Measurements from ENCODE around the gene SHANK3. TPM values are rescaled to one million over a fixed set of nuclear protein-coding genes. Genes with fewer than 3 reads are reported as not detected.
"Not testable (repeated sequence)": the region's sequence is repeated elsewhere in the genome, so short reads cannot be mapped to it uniquely, and the experiment has no call there.

SHANK3 gene
- polyA plus RNA-seq (2013, experiment 1 of 2; ENCODE audit: insufficient read length), result 4.9 TPM
- 5.3 TPM for polyA plus RNA-seq (2013, experiment 2 of 2; ENCODE audit: insufficient read length)

DNA sequence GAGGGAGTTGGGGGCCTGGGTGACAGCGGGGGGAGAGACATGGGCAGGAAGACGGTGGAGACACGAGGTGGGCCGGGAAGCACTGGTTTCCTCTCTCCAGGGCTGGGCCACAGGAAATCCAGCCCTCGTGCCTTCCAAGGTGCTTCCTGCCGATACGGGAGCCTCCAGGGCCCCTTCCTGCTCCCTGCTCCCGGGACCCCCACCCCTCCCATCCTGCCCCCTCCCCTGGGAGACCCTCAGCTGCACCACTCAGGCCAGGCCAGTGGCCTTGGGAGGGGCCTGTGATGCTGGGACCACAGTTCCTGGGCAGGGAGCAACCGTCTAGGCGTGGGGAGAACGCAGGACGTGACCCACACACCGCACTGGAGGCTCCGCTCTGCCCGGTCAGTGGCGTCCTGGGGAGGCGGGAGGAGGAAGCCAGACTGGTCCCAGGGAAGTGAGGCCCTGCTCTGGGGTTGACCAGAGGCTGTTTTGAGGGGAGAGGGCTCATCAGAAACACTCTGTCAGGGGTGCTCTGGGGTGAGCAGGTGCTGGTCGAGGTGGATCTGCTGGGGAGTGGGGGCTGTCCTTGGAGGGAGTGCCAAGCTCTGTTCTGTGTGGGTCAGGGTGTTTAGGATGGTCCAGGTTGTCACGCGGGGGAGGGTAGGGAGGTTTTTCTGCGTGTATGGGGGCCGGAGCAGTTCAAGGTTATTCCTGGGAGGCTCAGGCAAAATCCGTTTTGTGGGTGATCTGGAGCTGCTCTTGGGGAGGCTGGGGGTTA lies at the start of gene SHANK3:
Gene SHANK3, plus strand, starts transcription at position 353 of the 760 bp plus-strand sequence.
- no peak for DNase-seq

DNA sequence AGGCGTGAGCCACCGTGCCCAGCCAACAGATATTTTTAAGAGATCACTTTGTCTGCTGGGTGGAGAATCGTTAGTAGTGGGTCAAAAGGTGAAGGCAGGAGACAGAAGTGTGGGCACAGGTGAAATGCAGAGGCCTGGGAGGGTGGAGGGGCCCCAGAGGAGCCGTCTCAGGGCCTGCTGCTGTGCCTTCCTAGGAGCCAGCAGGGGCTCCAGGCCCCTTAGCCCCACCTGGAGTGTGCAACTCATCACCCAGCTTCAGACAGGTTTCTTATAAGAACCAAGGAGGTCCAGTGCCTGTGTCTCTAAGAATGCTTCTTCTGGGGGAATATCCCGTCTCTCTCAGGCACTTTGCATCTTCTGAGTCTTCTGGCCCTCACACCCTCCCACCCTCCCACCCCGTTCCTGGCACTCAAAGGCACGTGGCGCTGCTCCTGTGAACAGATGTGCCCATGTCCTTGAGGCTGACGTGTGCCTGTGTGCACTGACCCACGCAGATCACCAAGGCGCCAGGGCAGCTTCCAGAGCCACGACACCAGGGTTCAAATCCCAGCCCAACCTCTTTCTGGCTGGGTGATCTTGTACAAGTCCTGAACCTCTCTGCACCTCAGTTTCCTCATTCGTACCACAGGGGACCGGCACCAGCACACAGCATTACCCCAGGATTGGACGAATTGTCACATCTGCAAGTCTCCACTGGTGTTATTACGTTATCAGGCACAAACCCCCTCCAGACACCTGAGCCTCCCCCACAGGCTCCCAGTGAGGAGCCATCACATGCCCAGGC lies 48.1 kb upstream of the SHANK3 start:
- no peak for DNase-seq

DNA sequence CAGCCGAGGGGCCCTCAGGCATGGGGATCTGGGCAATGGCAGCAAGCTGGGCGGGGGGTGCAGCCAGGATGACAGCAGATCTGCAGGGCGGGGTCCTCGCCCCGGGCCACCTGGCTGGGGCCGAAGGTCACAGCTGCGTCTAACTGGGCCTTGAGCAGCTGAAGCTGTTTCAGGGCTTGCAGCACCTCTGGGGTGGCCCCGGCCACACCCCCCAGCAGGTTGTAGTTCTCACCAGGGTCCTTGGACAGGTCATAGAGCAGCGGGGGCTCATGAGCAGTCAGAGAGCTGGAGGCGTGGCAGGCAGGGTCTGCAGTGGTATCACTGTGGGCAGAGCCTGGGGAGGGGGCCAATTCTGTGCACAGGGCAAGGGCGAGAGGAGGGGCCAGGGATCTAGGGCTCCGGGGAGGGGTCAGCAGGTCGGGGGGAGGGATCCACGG lies 47.5 kb upstream of the SHANK3 start:
- no peak for DNase-seq

GRCh38 chr22:50625568-50626313 lies 46.9 kb upstream of the SHANK3 start:
- DNase-seq, result no peak

DNA sequence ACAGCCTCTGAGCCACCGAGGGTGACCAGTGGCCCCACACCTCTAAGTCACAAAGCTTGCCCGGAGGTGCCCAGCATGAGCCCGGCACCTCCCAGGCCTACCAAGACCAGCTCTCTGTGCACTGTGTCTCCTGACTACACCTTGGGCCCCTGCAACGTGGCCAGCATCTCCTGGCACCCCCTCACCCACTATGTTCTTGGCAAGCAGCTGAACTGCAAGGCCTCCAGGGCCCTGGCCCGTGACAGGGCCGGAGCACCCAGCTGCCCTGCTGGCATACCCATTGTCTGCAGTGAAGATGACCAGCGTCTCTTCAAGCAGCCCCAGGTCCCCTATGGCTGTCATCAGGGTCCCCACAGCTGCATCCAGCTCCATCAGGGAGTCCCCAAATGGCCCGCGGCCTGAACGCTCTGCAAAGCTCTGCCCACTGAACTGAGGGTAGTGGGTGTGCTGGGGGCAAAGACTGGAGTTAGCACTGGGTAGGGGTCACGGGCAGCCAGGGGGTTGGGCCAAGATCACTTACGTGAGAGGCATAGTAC lies 46.2 kb upstream of the SHANK3 start:
- DNase-seq, result no peak

DNA sequence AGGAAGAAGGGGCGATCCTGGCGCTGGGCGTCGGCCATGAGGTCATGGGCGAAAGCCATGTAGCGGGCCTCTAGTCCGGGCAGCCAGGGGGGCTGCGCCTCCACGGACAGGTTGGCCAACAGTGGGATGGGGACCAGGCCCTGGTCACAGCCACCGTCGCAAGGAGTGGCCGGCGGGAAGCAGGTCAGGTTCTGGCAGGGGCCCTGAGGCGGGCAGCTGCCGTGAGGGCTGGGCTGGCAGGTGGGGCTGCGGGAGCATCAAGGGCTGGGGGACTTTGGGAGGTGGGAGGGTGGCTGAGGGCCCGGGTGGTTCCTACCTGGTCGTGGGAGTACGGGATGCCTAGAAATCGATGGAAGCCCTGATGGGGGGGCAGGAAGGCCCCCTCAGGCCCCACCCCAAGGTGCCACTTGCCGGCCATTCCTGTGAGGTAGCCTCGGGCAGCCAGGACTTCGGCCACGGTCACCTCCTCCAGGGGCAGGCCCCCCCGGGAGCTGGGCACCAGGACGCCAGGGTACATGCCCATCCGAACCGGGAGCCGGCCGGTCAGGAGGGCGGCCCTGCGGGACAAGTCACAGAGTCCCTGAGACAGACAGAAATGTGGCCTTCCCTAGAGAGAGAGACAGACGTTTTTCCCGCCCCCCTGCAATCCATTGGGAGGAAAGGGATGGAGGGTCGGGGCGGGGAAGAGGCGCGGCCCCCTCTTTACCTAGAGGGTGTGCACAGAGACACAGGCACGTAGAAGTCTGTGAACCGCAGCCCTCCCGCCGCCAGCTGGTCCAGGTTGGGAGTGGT lies 45.6 kb upstream of the SHANK3 start:
- no peak for DNase-seq

GRCh38 chr22:50627642-50628542 lies 44.7 kb upstream of the SHANK3 start, which contains the start of gene ARSA:
Gene ARSA (minus strand): TSS chr22:50628152. CDS start chr22:50627779, 373 bp downstream.
- DNase-seq, result peak; percentile 83

- no peak for DNase-seq
Measured at GRCh38 chr22:50628543-50629134, 44.0 kb upstream of the SHANK3 start.

DNA sequence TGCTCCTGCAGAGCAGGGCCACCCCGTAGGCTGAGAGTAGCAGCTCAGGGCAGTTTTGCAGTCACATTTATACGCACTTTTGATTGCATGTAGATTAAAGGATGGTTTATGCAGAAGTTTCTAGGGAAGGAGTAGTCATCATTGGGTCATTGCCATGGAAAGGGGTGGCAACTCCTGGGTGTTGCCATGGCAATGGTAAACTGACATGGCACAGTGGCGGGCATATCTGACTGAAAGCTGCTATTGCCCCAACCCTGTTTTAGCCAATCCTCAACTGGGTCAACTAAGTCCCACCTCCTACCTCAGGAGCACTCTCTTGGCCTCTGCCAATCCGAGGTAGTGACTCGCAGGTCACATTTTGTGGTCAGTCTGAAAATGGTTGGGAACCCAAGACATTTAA lies 42.2 kb upstream of the SHANK3 start:
- DNase-seq, result no peak

DNA sequence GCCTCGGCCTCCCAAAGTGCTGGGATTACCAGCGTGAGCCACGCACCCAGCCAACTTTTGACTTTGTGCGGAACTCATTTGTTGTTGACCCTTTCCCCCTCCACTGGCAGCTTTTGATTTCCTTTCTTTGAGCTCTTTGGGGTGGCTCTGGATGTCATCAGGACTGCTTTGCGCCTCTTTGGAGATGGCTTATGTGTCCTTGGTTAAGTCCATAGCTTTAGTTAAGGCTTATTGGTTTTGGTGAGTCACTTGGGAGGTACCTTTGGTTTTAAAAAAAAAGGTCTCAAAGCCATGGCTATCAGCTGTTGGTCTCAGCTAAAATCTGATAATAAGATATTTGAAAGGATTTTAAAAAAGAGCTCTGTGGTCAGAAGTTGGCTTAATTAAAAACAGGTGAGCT lies 39.5 kb upstream of the SHANK3 start:
- DNase-seq, result no peak

DNA sequence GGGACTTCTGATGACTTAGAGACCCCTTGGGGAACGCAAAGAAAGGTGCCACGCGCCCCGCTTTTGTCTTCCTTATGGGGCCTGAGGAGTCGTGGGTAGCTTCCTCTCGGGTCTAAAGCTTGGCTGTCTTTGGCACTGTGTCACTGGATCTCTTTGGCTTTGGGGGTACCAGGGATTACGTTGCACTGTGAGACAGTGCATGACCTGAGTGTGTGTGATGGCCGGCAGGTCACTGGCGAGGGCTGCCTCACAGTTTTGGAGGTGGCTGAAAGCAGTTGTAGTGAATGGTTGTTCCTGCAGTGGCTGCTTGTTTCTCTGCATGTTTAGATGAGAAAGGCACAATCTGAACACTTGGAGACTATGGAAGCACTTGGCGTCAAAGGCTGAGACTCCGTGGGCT lies 38.9 kb upstream of the SHANK3 start:
- no peak for DNase-seq

DNA sequence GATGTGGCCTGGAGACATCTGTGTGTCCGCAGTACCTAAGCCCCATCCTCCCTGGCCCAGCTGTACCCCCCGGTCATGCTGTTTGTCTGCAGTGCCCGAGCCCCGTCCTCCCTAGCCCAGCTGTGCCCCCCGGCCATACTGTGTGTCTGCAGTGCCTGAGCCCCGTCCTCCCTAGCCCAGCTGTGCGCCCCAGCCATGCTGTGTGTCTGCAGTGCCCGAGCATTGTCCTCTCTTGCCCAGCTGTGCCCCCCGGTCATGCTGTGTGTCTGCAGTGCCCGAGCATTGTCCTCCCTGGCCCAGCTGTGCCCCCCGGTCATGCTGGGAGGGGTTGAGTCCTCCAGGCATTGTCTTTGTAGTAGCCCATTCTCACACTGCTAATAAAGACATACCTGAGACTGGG lies 37.0 kb upstream of the SHANK3 start:
- DNase-seq, result no peak

GRCh38 chr22:50640296-50640695 lies 32.3 kb upstream of the SHANK3 start:
- DNase-seq, result not testable (repeated sequence)

- no peak for DNase-seq
Measured at GRCh38 chr22:50640857-50641647, 31.6 kb upstream of the SHANK3 start.

- DNase-seq, result peak; percentile 31
Measured at GRCh38 chr22:50641696-50642607, 30.7 kb upstream of the SHANK3 start.

- DNase-seq, result not testable (repeated sequence)
Measured at GRCh38 chr22:50643021-50643820, 29.4 kb upstream of the SHANK3 start.

DNA sequence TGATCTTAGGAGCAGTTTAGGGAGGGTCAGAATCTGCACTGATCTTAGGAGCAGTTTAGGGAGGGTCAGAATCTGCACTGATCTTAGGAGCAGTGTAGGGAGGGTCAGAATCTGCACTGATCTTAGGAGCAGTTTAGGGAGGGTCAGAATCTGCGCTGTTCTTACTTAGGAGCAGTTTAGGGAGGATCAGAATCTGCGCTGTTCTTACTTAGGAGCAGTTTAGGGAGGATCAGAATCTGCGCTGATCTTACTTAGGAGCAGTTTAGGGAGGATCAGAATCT lies 28.9 kb upstream of the SHANK3 start:
- DNase-seq, result not testable (repeated sequence)

GRCh38 chr22:50653256-50653655 lies 19.4 kb upstream of the SHANK3 start:
- no peak for DNase-seq

All from fibroblast of skin of abdomen (primary cell).